ENCODE measurements around the gene PTPN5.

- TF ChIP-seq POLR2AphosphoS5 (IDR thresholded peaks at IDR 0.05; ENCODE audit: borderline replicate concordance, low read depth, low read length) (no peak), EZH2 (IDR thresholded peaks at IDR 0.05) (no peak)
These were observed 71.3 kb downstream of the PTPN5 start for GRCh38 chr11:18720091-18720807.
